MM.1S (cell line): ENCODE data around the gene TAF11L6.

Experiments
- EZH2 ChIP-seq: fragments of 300-600 bp; sonication (generic); optimal IDR thresholded peaks from 2 replicates; pipeline ENCODE3; 2017; ENCODE audit warnings: low read depth, mild to moderate bottlenecking, antibody characterized with exemption, low read length, mixed read lengths
- EZH2phosphoT487 ChIP-seq: fragments of 300-600 bp; sonication (generic); IDR thresholded peaks from 2 replicates; pipeline ENCODE4 v1.6.1; 2018; ENCODE audit warnings: antibody characterized with exemption, low read length
- TF ChIP-seq, protein P1 (sequence below): fragments of 300-600 bp; sonication (generic); IDR thresholded peaks from 2 replicates; pipeline ENCODE4 v1.5.1; 2016; ENCODE audit warnings: antibody characterized with exemption, low read length, mixed read lengths

DNA sequence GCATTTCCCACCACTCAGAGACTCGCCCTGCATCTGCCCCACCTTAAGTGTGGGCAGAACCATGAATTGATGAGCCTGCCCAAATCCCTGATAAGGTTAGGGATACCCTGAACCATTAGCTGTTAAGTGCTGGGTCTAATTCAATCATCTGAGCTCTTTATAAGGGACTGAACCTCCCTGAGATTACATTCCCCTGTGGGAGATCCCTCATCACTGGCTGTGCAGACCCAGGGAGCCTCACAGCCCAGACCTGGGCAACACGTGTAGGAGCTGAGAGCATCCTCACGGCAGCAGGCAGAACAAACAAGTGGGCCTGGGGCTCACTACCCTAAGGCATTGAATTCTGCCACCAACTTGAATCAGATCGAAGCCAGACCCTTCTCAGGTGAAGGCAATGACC lies 31.0 kb upstream of the TAF11L6 start:
- TF ChIP-seq EZH2 (no peak), EZH2phosphoT487 (no peak)
- TF ChIP-seq, protein P1, sequence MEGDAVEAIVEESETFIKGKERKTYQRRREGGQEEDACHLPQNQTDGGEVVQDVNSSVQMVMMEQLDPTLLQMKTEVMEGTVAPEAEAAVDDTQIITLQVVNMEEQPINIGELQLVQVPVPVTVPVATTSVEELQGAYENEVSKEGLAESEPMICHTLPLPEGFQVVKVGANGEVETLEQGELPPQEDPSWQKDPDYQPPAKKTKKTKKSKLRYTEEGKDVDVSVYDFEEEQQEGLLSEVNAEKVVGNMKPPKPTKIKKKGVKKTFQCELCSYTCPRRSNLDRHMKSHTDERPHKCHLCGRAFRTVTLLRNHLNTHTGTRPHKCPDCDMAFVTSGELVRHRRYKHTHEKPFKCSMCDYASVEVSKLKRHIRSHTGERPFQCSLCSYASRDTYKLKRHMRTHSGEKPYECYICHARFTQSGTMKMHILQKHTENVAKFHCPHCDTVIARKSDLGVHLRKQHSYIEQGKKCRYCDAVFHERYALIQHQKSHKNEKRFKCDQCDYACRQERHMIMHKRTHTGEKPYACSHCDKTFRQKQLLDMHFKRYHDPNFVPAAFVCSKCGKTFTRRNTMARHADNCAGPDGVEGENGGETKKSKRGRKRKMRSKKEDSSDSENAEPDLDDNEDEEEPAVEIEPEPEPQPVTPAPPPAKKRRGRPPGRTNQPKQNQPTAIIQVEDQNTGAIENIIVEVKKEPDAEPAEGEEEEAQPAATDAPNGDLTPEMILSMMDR = no peak
